IMR-90 (cell line): ENCODE results near the gene VIPR2. TPM values are rescaled to one million over a fixed set of nuclear protein-coding genes. Genes with fewer than 3 reads are reported as not detected.

ENCODE experiments used
- ATAC-seq: fragments of 200-7000 bp; cut with Tn5 transposase; 2 replicates; pipeline ENCODE4 v1.9.1; 2020; ENCODE audit warnings: low read depth, mild to moderate bottlenecking, moderate library complexity
- BruUV-seq: library from RNA; stranded (reverse); fragments of 400-500 nt; replicated peaks from 2 replicates; lab custom pipeline; 2021; lab: Mats Ljungman, UMichigan
- CTCF ChIA-PET: fragments of 300-600 bp; formaldehyde crosslinking; extraction: SDS; loops from one replicate; lab custom pipeline; 2021; ENCODE audit warnings: antibody characterized with exemption; lab: Yijun Ruan, JAX
- POLR2A ChIA-PET: fragments of 300-600 bp; sonication (Branson Sonifier 250); formaldehyde crosslinking; loops from one replicate; lab custom pipeline; 2022; ENCODE audit warnings: antibody characterized with exemption; ENCODE audit not compliant: unreplicated experiment; lab: Charles Lee
- DNase-seq: peaks from one replicate; pipeline ENCODE4 v3.0.0; 2013
- H2AFZ ChIP-seq: replicated peaks from 2 replicates; pipeline ENCODE3; 2013; ENCODE audit warnings: low read length, mild to moderate bottlenecking; ENCODE audit not compliant: poor library complexity
- H2AK5ac ChIP-seq: 2 replicates; pipeline ENCODE4 v1.6.1; 2013; ENCODE audit warnings: low read depth, low read length, inconsistent platforms
- H2AK9ac ChIP-seq: replicated peaks from 2 replicates; pipeline ENCODE3; 2013; ENCODE audit warnings: mild to moderate bottlenecking, low read depth, low read length, moderate library complexity; ENCODE audit not compliant: poor library complexity
- H2BK120ac ChIP-seq: 2 replicates; pipeline ENCODE4 v1.6.1; 2013; ENCODE audit warnings: low read depth, low read length, inconsistent platforms
- H2BK15ac ChIP-seq: 3 replicates; pipeline ENCODE4 v1.6.1; 2013; ENCODE audit warnings: low read depth, low read length, inconsistent platforms
- H2BK20ac ChIP-seq: 2 replicates; pipeline ENCODE4 v1.6.1; 2013; ENCODE audit warnings: low read depth, mild to moderate bottlenecking, inconsistent platforms, low read length, moderate library complexity
- H2BK5ac ChIP-seq: 2 replicates; pipeline ENCODE4 v1.6.1; 2013; ENCODE audit warnings: mild to moderate bottlenecking, low read depth, low read length, inconsistent platforms; ENCODE audit not compliant: poor library complexity, severe bottlenecking
- H3K14ac ChIP-seq: replicated peaks from 2 replicates; pipeline ENCODE4 v1.6.1; 2013; ENCODE audit warnings: low read depth, low read length, inconsistent platforms
- H3K18ac ChIP-seq: 2 replicates; pipeline ENCODE4 v1.6.1; 2013; ENCODE audit warnings: low read depth, low read length, control low read depth
- H3K23ac ChIP-seq: 2 replicates; pipeline ENCODE4 v1.6.1; 2013; ENCODE audit warnings: low read depth, low read length, inconsistent platforms
- H3K27ac ChIP-seq: 2 replicates; pipeline ENCODE4 v1.5.1; 2013; ENCODE audit warnings: mild to moderate bottlenecking, control low read depth, low read length; ENCODE audit not compliant: insufficient read depth
- H3K27me3 ChIP-seq: 2 replicates; pipeline ENCODE4 v1.6.1; 2013; ENCODE audit warnings: low read length; ENCODE audit not compliant: control insufficient read depth, insufficient read depth
- H3K36me3 ChIP-seq: 2 replicates; pipeline ENCODE4 v1.6.1; 2013; ENCODE audit warnings: low read length, mixed read lengths; ENCODE audit not compliant: control insufficient read depth, insufficient read depth
- H3K4ac ChIP-seq: 2 replicates; pipeline ENCODE4 v1.6.1; 2013; ENCODE audit warnings: low read depth, low read length, inconsistent platforms
- H3K4me1 ChIP-seq: 2 replicates; pipeline ENCODE4 v1.6.1; 2013; ENCODE audit warnings: low read length, mixed read lengths; ENCODE audit not compliant: control insufficient read depth, insufficient read depth
- H3K4me2 ChIP-seq: 2 replicates; pipeline ENCODE4 v1.6.1; 2013; ENCODE audit warnings: low read depth, mild to moderate bottlenecking, control low read depth, low read length, moderate library complexity
- H3K4me3 ChIP-seq: 2 replicates; pipeline ENCODE4 v1.5.1; 2013; ENCODE audit warnings: low read depth, mild to moderate bottlenecking, control low read depth, low read length, moderate library complexity; ENCODE audit not compliant: insufficient read depth
- H3K56ac ChIP-seq: 2 replicates; pipeline ENCODE4 v1.6.1; 2013; ENCODE audit warnings: low read length, inconsistent platforms; ENCODE audit not compliant: insufficient read depth; ENCODE audit errors: extremely low read depth
- H3K79me1 ChIP-seq, 2 experiments: 2 replicates each; pipeline ENCODE4 v1.6.1; 2013; ENCODE audit warnings: low read length in 2 of 2, inconsistent platforms in 1 of 2, low read depth in 1 of 2
- H3K9ac ChIP-seq: 2 replicates; pipeline ENCODE4 v1.6.1; 2013; ENCODE audit warnings: low read depth, low read length, control low read depth
- H3K9me1 ChIP-seq: 2 replicates; pipeline ENCODE4 v1.6.1; 2013; ENCODE audit warnings: low read length, inconsistent platforms; ENCODE audit not compliant: insufficient read depth
- H3K9me3 ChIP-seq: 2 replicates; pipeline ENCODE4 v1.6.1; 2013; ENCODE audit warnings: low read length; ENCODE audit not compliant: control insufficient read depth, insufficient read depth
- H4K20me1 ChIP-seq: 2 replicates; pipeline ENCODE4 v1.6.1; 2013; ENCODE audit warnings: low read length, inconsistent platforms; ENCODE audit not compliant: insufficient read depth
- H4K5ac ChIP-seq: 2 replicates; pipeline ENCODE4 v1.6.1; 2013; ENCODE audit warnings: mild to moderate bottlenecking, low read depth, low read length, control low read depth
- H4K8ac ChIP-seq, 2 experiments: 2 replicates each; pipeline ENCODE4 v1.6.1; 2013; ENCODE audit warnings: low read depth in 2 of 2, low read length in 2 of 2, control low read depth in 1 of 2, inconsistent platforms in 1 of 2
- H4K91ac ChIP-seq: 2 replicates; pipeline ENCODE4 v1.6.1; 2013; ENCODE audit warnings: low read depth, low read length, inconsistent platforms; ENCODE audit not compliant: insufficient read depth
- CEBPB ChIP-seq: IDR thresholded peaks from 2 replicates; pipeline ENCODE4 v1.6.1; 2012; ENCODE audit warnings: low read depth, low read length, improper control_type of control experiment
- CHD1 ChIP-seq: IDR thresholded peaks from 2 replicates; pipeline ENCODE4 v1.6.1; 2012; ENCODE audit warnings: low read depth, low read length, improper control_type of control experiment
- FOS ChIP-seq: fragments of 150-350 bp; IDR thresholded peaks from 2 replicates; pipeline ENCODE4 v1.6.1; 2016; ENCODE audit warnings: low read depth, low read length
- MAZ ChIP-seq: IDR thresholded peaks from 2 replicates; pipeline ENCODE4 v1.6.1; 2012; ENCODE audit warnings: low read depth, mild to moderate bottlenecking, low read length, improper control_type of control experiment, moderate library complexity, borderline replicate concordance
- MXI1 ChIP-seq: IDR thresholded peaks from 2 replicates; pipeline ENCODE4 v1.6.1; 2012; ENCODE audit warnings: low read depth, mild to moderate bottlenecking, low read length, moderate library complexity, borderline replicate concordance
- NFE2L2 ChIP-seq: fragments of 150-350 bp; IDR thresholded peaks from 2 replicates; pipeline ENCODE4 v1.6.1; 2016; ENCODE audit warnings: low read depth, mild to moderate bottlenecking, low read length
- POLR2A ChIP-seq: IDR thresholded peaks from 2 replicates; pipeline ENCODE4 v1.6.1; 2012; ENCODE audit warnings: mild to moderate bottlenecking, low read depth, low read length
- RFX5 ChIP-seq: IDR thresholded peaks from 2 replicates; pipeline ENCODE4 v1.8.0; 2012; ENCODE audit warnings: low read depth, mild to moderate bottlenecking, low read length, moderate library complexity
- SMC3 ChIP-seq: fragments of 150-350 bp; IDR thresholded peaks from 2 replicates; pipeline ENCODE4 v1.6.1; 2016; ENCODE audit warnings: low read depth, mild to moderate bottlenecking, antibody characterized with exemption, low read length, moderate library complexity
- WGBS, 2 experiments: methylation state at CpG; one replicate each; pipeline versions ENCODE4 v1.1.5 to v1.1.7; 2013; ENCODE audit warnings: missing lambda C conversion rate in 2 of 2; ENCODE audit not compliant: insufficient read length in 1 of 2; ENCODE audit errors: extremely low coverage in 2 of 2; 5-methylcytosine and 5-hydroxymethylcytosine counted together
- dilution Hi-C: fragments of 300-500 bp; cut with HindIII; formaldehyde crosslinking; loops from one replicate; pipeline ENCODE4 v1.14.3; 2018; ENCODE audit warnings: low sequenced_read_pairs; ENCODE audit not compliant: unreplicated experiment
- in situ Hi-C: fragments of 300-500 bp; cut with MboI; formaldehyde crosslinking; loops from 3 replicates; pipeline ENCODE4 v1.14.3; 2019; ENCODE audit warnings: low sequenced_read_pairs, inconsistent platforms, mixed read lengths
- intact Hi-C: fragments of 100-400 bp; cut with micrococcal nuclease; formaldehyde crosslinking; loops from 2 replicates; pipeline ENCODE4 v1.10.0; 2022
- polyA plus RNA-seq, 3 experiments: library from polyadenylated mRNA; depleted of rRNA; stranded (reverse); fragments of >200 nt; gene quantifications; 2 replicates each; pipeline ENCODE4 v1.2.3, GENCODE V29; 2012; ENCODE audit warnings: low replicate concordance in 1 of 3
- total RNA-seq: library from RNA; depleted of rRNA; stranded (reverse); fragments of >200 nt; gene quantifications from 2 replicates; pipeline ENCODE4 v1.2.3, GENCODE V29; 2012
- TF ChIP-seq, protein P1 (sequence below): conservative IDR thresholded peaks from 2 replicates; pipeline ENCODE4 v1.5.1; 2012; ENCODE audit warnings: mild to moderate bottlenecking, low read depth, low read length, improper control_type of control experiment

VIPR2 gene
- total and polyA plus RNA-seq, 2 of the 4 experiments (the other 2 are of a cell fraction), result not detected

- Histone ChIP-seq H3K27me3 (no peaks in the 10 kb centered on the region), H4K8ac (no peak overlapping the region), H3K27ac (no peak overlapping the region), H3K14ac (no peak overlapping the region), H3K18ac (no peak overlapping the region), H3K4me1 (no peaks in the 10 kb centered on the region), H4K91ac (no peak overlapping the region), H2AK9ac (no peak overlapping the region), H2BK120ac (no peak overlapping the region), H3K4me2 (no peak overlapping the region), H3K36me3 (no peaks in the 10 kb centered on the region), H4K5ac (no peak overlapping the region), H3K56ac (no peak overlapping the region), H2AFZ (no peak overlapping the region), H3K9me3 (peaks cover 48% of the 10 kb centered on the region), H4K20me1 (no peaks in the 10 kb centered on the region), H3K9ac (no peak overlapping the region), H3K23ac (no peak overlapping the region), H2BK15ac (no peak overlapping the region), H3K4me3 (no peak overlapping the region), H3K9me1 (no peaks in the 10 kb centered on the region), H2BK20ac (no peak overlapping the region), H3K4ac (no peak overlapping the region), H2BK5ac (no peak overlapping the region), H3K79me1 (no peaks in the 10 kb centered on the region), H2AK5ac (no peak overlapping the region)
- ATAC-seq (no peak), DNase-seq (no peak)
- intact Hi-C loops, result no loop called here
- BruUV-seq, result no TSS peak
- ChIA-PET POLR2A (no interaction called here), CTCF (no interaction called here)
- 69% methylated on average over 4 of the region's 23 CpGs; no CpG with 5 or more reads in 1 of the 2 experiments for WGBS, 2 experiments
- dilution Hi-C loops, result no loop called here
- in situ Hi-C loops, result no loop called here
- no peak for TF ChIP-seq CEBPB
- TF ChIP-seq RFX5, result no peak
- TF ChIP-seq FOS, result no peak
- no peak for TF ChIP-seq NFE2L2
- no peak for TF ChIP-seq POLR2A
- TF ChIP-seq SMC3, result no peak
- TF ChIP-seq MAZ, result no peak
- no peak for TF ChIP-seq CHD1
- no peak for TF ChIP-seq MXI1
- TF ChIP-seq, protein P1, sequence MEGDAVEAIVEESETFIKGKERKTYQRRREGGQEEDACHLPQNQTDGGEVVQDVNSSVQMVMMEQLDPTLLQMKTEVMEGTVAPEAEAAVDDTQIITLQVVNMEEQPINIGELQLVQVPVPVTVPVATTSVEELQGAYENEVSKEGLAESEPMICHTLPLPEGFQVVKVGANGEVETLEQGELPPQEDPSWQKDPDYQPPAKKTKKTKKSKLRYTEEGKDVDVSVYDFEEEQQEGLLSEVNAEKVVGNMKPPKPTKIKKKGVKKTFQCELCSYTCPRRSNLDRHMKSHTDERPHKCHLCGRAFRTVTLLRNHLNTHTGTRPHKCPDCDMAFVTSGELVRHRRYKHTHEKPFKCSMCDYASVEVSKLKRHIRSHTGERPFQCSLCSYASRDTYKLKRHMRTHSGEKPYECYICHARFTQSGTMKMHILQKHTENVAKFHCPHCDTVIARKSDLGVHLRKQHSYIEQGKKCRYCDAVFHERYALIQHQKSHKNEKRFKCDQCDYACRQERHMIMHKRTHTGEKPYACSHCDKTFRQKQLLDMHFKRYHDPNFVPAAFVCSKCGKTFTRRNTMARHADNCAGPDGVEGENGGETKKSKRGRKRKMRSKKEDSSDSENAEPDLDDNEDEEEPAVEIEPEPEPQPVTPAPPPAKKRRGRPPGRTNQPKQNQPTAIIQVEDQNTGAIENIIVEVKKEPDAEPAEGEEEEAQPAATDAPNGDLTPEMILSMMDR, result no peak
Observed at GRCh38 chr7:159156436-159157245, 12.0 kb upstream of the VIPR2 start.
